Central memory CD8-positive, alpha-beta T cell (primary cell): ENCODE measurements around the gene NOC2L.

Source experiments
- ATAC-seq: fragments of 150-1000 bp; cut with Tn5 transposase; replicated peaks from 2 replicates; pipeline ENCODE4 v1.10.0; 2022; ENCODE audit warnings: mild to moderate bottlenecking, moderate FRiP score, moderate number of reproducible peaks; ENCODE audit not compliant: poor library complexity, severe bottlenecking; ENCODE audit errors: extremely low read depth
- DNase-seq, 2 donors: peaks; one replicate each; pipeline ENCODE4 v3.0.0; 2021; ENCODE audit warnings: low spot score in 2 of 2
- H3K27ac Mint-ChIP-seq: one replicate; pipeline ENCODE4 v1.8.0; 2022; ENCODE audit warnings: low read depth, mild to moderate bottlenecking, moderate library complexity, mixed read lengths
- H3K27me3 Mint-ChIP-seq: one replicate; pipeline ENCODE4 v1.8.0; 2022; ENCODE audit warnings: mixed read lengths
- H3K36me3 Mint-ChIP-seq: one replicate; pipeline ENCODE4 v1.8.0; 2022; ENCODE audit warnings: mild to moderate bottlenecking, moderate library complexity, mixed read lengths; ENCODE audit not compliant: insufficient read depth
- H3K4me1 Mint-ChIP-seq: one replicate; pipeline ENCODE4 v1.8.0; 2022; ENCODE audit warnings: mixed read lengths
- H3K4me3 Mint-ChIP-seq: one replicate; pipeline ENCODE4 v1.8.0; 2022; ENCODE audit warnings: mild to moderate bottlenecking, moderate library complexity, mixed read lengths
- H3K9me3 Mint-ChIP-seq: one replicate; pipeline ENCODE4 v1.8.0; 2022; ENCODE audit warnings: mixed read lengths

The NOC2L gene

GRCh38 chr1:929712-930632, 29.1 kb downstream of the NOC2L start:
- ATAC-seq (no peak), DNase-seq (no peak)
- no peak overlapping the region for H3K4me3 Mint-ChIP-seq
- peaks cover 4% of the 10 kb centered on the region for H3K36me3 Mint-ChIP-seq
- H3K9me3 Mint-ChIP-seq: no peaks in the 10 kb centered on the region
- no peak overlapping the region for H3K27ac Mint-ChIP-seq
- peaks cover 7% of the 10 kb centered on the region for H3K4me1 Mint-ChIP-seq
- H3K27me3 Mint-ChIP-seq: peaks cover 49% of the 10 kb centered on the region

GRCh38 chr1:928825-929661, 30.0 kb downstream of the NOC2L start:
- peaks cover 45% of the 10 kb centered on the region for H3K27me3 Mint-ChIP-seq
- H3K4me1 Mint-ChIP-seq: peaks cover 7% of the 10 kb centered on the region
- DNase-seq: no peak
- no peak overlapping the region for H3K4me3 Mint-ChIP-seq
- ATAC-seq: no peak
- peaks cover 4% of the 10 kb centered on the region for H3K36me3 Mint-ChIP-seq
- no peaks in the 10 kb centered on the region for H3K9me3 Mint-ChIP-seq
- H3K27ac Mint-ChIP-seq: no peak overlapping the region

- no peaks in the 10 kb centered on the region for H3K9me3 Mint-ChIP-seq
- H3K36me3 Mint-ChIP-seq: peaks cover 6% of the 10 kb centered on the region
- H3K4me3 Mint-ChIP-seq: no peak overlapping the region
- DNase-seq: no peak
- peaks cover 52% of the 10 kb centered on the region for H3K27me3 Mint-ChIP-seq
- H3K27ac Mint-ChIP-seq: no peak overlapping the region
- H3K4me1 Mint-ChIP-seq: peaks cover 13% of the 10 kb centered on the region
- ATAC-seq: no peak
Observed at GRCh38 chr1:927748-928147, 31.3 kb downstream of the NOC2L start.

GRCh38 chr1:927234-927633, 31.8 kb downstream of the NOC2L start:
- no peak for ATAC-seq
- Mint-ChIP-seq H3K4me1 (peaks cover 13% of the 10 kb centered on the region), H3K4me3 (no peak overlapping the region), H3K27ac (no peak overlapping the region), H3K27me3 (peaks cover 57% of the 10 kb centered on the region), H3K36me3 (peaks cover 6% of the 10 kb centered on the region), H3K9me3 (no peaks in the 10 kb centered on the region)
- no peak for DNase-seq

- no peak for ATAC-seq
- no peak overlapping the region for H3K27ac Mint-ChIP-seq
- no peaks in the 10 kb centered on the region for H3K9me3 Mint-ChIP-seq
- H3K36me3 Mint-ChIP-seq: peaks cover 6% of the 10 kb centered on the region
- no peak for DNase-seq
- peaks cover 61% of the 10 kb centered on the region for H3K27me3 Mint-ChIP-seq
- peaks cover 10% of the 10 kb centered on the region for H3K4me1 Mint-ChIP-seq
- H3K4me3 Mint-ChIP-seq: peak overlapping the region; percentile 41
Observed at GRCh38 chr1:925561-926421, 33.3 kb downstream of the NOC2L start.

GRCh38 chr1:924656-925560, 34.1 kb downstream of the NOC2L start:
- peaks cover 10% of the 10 kb centered on the region for H3K4me1 Mint-ChIP-seq
- H3K36me3 Mint-ChIP-seq: peaks cover 6% of the 10 kb centered on the region
- no peak overlapping the region for H3K27ac Mint-ChIP-seq
- H3K9me3 Mint-ChIP-seq: no peaks in the 10 kb centered on the region
- peak overlapping the region; percentile 45 for H3K4me3 Mint-ChIP-seq
- DNase-seq: no peak
- peaks cover 69% of the 10 kb centered on the region for H3K27me3 Mint-ChIP-seq
- no peak for ATAC-seq

- no peaks in the 10 kb centered on the region for H3K9me3 Mint-ChIP-seq
- H3K4me3 Mint-ChIP-seq: peak overlapping the region; percentile 45
- no peak overlapping the region for H3K27ac Mint-ChIP-seq
- peaks cover 65% of the 10 kb centered on the region for H3K27me3 Mint-ChIP-seq
- ATAC-seq (no peak), DNase-seq (no peak)
- H3K4me1 Mint-ChIP-seq: peaks cover 10% of the 10 kb centered on the region
- H3K36me3 Mint-ChIP-seq: peaks cover 6% of the 10 kb centered on the region
Observed at GRCh38 chr1:923991-924655, 34.9 kb downstream of the NOC2L start.

- ATAC-seq (peak; percentile 29), DNase-seq (peak in 1 of 2 donors; percentile 41)
- Mint-ChIP-seq H3K36me3 (peaks cover 6% of the 10 kb centered on the region), H3K4me3 (peak within 1 kb of the TSS; percentile 71), H3K27me3 (peaks cover 68% of the 10 kb centered on the region), H3K4me1 (peaks cover 10% of the 10 kb centered on the region), H3K27ac (no peak within 1 kb of the TSS), H3K9me3 (no peaks in the 10 kb centered on the region)
Observed at GRCh38 chr1:923131-923990, 35.7 kb downstream of the NOC2L start, which contains the start of gene SAMD11. TSS of gene SAMD11 (plus strand) at chr1:923923. CDS start at chr1:924432, 509 bp downstream.

- Mint-ChIP-seq H3K4me1 (peaks cover 10% of the 10 kb centered on the region), H3K9me3 (no peaks in the 10 kb centered on the region), H3K4me3 (no peak overlapping the region), H3K27ac (no peak overlapping the region), H3K27me3 (peaks cover 65% of the 10 kb centered on the region), H3K36me3 (peaks cover 2% of the 10 kb centered on the region)
- ATAC-seq: peak; percentile 38
- DNase-seq: no peak
Observed at GRCh38 chr1:921011-921837, 37.8 kb downstream of the NOC2L start.

GRCh38 chr1:920521-920920, 38.5 kb downstream of the NOC2L start:
- DNase-seq: no peak
- no peak for ATAC-seq
- H3K9me3 Mint-ChIP-seq: no peaks in the 10 kb centered on the region
- peaks cover 64% of the 10 kb centered on the region for H3K27me3 Mint-ChIP-seq
- H3K36me3 Mint-ChIP-seq: peaks cover 2% of the 10 kb centered on the region
- H3K4me3 Mint-ChIP-seq: no peak overlapping the region
- peaks cover 10% of the 10 kb centered on the region for H3K4me1 Mint-ChIP-seq
- H3K27ac Mint-ChIP-seq: no peak overlapping the region
